ENCODE results near the gene MGAT4A.

DNA sequence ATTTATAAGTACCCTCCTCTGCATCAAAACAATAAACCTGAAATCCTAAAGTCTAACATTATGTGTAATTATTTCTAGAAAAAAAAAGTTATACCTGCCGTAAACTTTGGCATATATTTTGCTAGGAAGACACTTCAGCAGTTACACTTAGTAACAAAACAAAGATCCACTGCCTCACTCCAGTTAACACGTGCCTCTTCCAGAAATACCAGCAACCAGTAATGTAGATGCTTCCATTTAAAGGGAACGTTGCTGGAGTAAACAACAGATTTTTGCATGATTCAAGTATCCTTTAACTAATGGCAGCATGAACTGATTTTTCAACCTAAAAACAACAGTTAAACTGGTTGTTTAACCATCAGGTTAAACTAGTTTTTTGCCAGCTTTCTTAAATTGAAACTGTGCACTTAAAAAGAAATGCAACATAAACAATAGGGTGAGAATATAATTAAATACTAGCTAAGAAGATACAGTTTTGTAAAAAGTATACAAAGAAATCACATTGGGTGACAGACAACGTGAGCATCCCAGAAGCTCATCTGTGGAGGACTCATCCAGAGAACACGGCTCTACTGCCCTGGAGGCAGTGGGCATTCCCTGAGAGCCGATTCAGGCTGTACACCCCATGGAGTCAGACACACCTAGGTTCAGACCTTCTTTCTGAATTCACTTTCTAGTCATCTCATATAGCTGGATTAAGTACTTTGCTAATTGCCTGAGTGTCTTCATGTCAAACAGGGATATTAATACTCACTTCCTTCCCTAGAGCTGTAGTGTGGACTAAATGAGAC, 22.3 kb downstream of the MGAT4A start:
- TF ChIP-seq EZH2 (IDR thresholded peaks at IDR 0.05) (no peak), POLR2AphosphoS5 (IDR thresholded peaks at IDR 0.05; ENCODE audit: borderline replicate concordance, low read depth, low read length) (no peak)
